Suprapubic skin (tissue), 4 donors: ENCODE measurements around the gene CUEDC2. TPM values are rescaled to one million over a fixed set of nuclear protein-coding genes. Genes with fewer than 3 reads are reported as not detected.

Experiments used
- DNase-seq, 2 donors: peaks; one replicate each; pipeline ENCODE4 v3.0.0-alpha.2; 2019; ENCODE audit warnings: low spot score in 2 of 2
- H3K27ac ChIP-seq: fragments of 200-600 bp; sonication (generic); one replicate; pipeline ENCODE4 v1.5.1; 2019
- H3K27me3 ChIP-seq: fragments of 200-600 bp; sonication (generic); one replicate; pipeline ENCODE4 v1.5.1; 2019
- H3K36me3 ChIP-seq: fragments of 200-600 bp; sonication (generic); one replicate; pipeline ENCODE4 v1.5.1; 2019
- H3K4me1 ChIP-seq: fragments of 200-600 bp; sonication (generic); one replicate; pipeline ENCODE4 v1.5.1; 2019
- H3K4me3 ChIP-seq: fragments of 200-600 bp; sonication (generic); one replicate; pipeline ENCODE4 v1.5.1; 2019; ENCODE audit warnings: mild to moderate bottlenecking
- H3K9me3 ChIP-seq: fragments of 200-600 bp; sonication (generic); one replicate; pipeline ENCODE4 v1.5.1; 2019
- EP300 ChIP-seq: sonication (generic); formaldehyde crosslinking; IDR thresholded peaks from one replicate; pipeline ENCODE4 v1.6.1; 2017; ENCODE audit warnings: antibody characterized with exemption
- POLR2A ChIP-seq, 2 donors: fragments of 450-650 bp; IDR thresholded peaks; one replicate each; pipeline ENCODE4 v1.6.1; 2017; ENCODE audit warnings: antibody characterized with exemption in 2 of 2, mild to moderate bottlenecking in 2 of 2, moderate library complexity in 2 of 2
- POLR2AphosphoS5 ChIP-seq, 3 donors: sonication (generic); formaldehyde crosslinking; IDR thresholded peaks; one replicate each; pipeline ENCODE4 v1.6.1; 2017; ENCODE audit warnings: antibody characterized with exemption in 3 of 3
- WGBS: methylation state at CpG from one replicate; pipeline ENCODE4 v1.1.5; 2018; 5-methylcytosine and 5-hydroxymethylcytosine counted together
- total RNA-seq, 4 donors: library from RNA; depleted of rRNA; stranded (reverse); fragments of >200 nt; gene quantifications; one replicate each; pipeline ENCODE4 v1.1.0, GENCODE V29; 2016
- TF ChIP-seq, protein P1 (sequence below), 2 donors: fragments of 200-600 bp in 1 of 2; fragments of 450-650 bp in 1 of 2; sonication (generic) in 1 of 2; IDR thresholded peaks; one replicate each; pipeline ENCODE4 v1.5.1; 2016 to 2019; ENCODE audit warnings: antibody characterized with exemption in 2 of 2, mild to moderate bottlenecking in 1 of 2, moderate library complexity in 1 of 2

Gene CUEDC2
- total RNA-seq, 4 donors from 2014 or later, result 25.0 to 61.2 (median 40.2) TPM

DNA sequence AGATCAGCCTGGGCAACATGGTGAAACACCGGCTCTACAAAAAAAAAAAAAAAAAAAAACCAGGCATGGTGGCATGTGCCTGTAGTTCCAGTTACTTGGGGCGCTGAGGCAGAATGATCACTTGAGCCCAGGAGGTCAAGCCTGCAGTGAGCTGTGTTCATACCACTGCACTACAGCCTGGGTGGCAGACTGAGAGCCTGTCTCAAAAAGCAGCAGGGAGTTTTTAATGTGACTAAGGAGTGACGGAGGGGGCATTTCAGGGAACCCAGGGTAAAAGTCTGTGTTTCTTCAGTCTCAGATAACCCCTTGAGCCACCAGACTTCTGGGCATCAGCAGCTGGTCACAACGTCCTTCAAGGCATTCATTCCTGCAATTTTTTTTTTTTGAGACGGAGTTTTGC is 21.1 kb upstream of the CUEDC2 start:
- 90% methylated on average over 5 of the region's 5 CpGs for WGBS
- H3K27me3 ChIP-seq, result no peaks in the 10 kb centered on the region
- TF ChIP-seq POLR2A (IDR thresholded peaks at IDR 0.05), result no peak
- no peak for TF ChIP-seq POLR2AphosphoS5 (IDR thresholded peaks at IDR 0.05)
- no peak for TF ChIP-seq EP300
- TF ChIP-seq, protein P1, sequence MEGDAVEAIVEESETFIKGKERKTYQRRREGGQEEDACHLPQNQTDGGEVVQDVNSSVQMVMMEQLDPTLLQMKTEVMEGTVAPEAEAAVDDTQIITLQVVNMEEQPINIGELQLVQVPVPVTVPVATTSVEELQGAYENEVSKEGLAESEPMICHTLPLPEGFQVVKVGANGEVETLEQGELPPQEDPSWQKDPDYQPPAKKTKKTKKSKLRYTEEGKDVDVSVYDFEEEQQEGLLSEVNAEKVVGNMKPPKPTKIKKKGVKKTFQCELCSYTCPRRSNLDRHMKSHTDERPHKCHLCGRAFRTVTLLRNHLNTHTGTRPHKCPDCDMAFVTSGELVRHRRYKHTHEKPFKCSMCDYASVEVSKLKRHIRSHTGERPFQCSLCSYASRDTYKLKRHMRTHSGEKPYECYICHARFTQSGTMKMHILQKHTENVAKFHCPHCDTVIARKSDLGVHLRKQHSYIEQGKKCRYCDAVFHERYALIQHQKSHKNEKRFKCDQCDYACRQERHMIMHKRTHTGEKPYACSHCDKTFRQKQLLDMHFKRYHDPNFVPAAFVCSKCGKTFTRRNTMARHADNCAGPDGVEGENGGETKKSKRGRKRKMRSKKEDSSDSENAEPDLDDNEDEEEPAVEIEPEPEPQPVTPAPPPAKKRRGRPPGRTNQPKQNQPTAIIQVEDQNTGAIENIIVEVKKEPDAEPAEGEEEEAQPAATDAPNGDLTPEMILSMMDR (IDR thresholded peaks at IDR 0.05), result no peak
- no peaks in the 10 kb centered on the region for H3K9me3 ChIP-seq
- no peak overlapping the region for H3K27ac ChIP-seq
- H3K4me1 ChIP-seq, result peaks cover 21% of the 10 kb centered on the region
- no peak for DNase-seq
- no peak overlapping the region for H3K4me3 ChIP-seq
- H3K36me3 ChIP-seq, result no peaks in the 10 kb centered on the region

DNA sequence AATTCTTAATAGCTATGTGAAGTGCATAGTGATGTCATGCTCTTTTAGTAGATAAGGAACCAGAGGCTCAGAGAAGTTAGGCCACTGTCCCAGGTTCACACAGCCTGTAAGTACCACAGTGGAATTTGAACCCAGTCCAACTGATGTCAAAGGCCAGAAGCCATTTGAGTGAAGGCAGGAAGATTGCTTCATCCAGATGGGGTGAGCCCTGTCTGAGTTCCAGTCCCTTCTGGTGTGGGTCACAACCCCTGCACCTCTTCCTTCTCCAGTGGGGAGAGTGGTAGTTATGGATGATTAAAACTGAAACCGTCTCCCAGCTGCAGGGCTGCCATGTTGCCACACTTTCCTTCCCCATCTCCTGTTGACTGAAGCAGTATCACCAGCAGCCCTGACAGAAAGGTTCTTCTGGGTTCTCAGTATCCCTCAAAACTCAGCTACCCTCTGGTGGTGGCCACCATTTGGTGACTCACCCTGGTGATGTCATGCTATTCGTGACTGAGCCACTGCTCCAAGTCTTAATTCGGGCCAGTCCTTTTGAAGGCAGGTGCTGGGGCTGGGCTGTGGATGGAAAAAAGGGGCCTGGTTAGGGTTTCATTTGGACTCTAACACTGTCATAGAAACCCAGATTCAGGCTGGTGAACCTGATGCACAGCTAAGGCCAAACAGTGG is 20.4 kb upstream of the CUEDC2 start:
- Histone ChIP-seq H3K27me3 (no peaks in the 10 kb centered on the region), H3K9me3 (no peaks in the 10 kb centered on the region), H3K27ac (no peak overlapping the region), H3K4me1 (peaks cover 21% of the 10 kb centered on the region), H3K4me3 (no peak overlapping the region), H3K36me3 (no peaks in the 10 kb centered on the region)
- DNase-seq, result no peak
- TF ChIP-seq POLR2AphosphoS5 (IDR thresholded peaks at IDR 0.05) (no peak), POLR2A (IDR thresholded peaks at IDR 0.05) (no peak), EP300 (no peak)
- TF ChIP-seq, protein P1 (IDR thresholded peaks at IDR 0.05), result no peak
- WGBS, result 37% methylated on average over 3 of the region's 3 CpGs

GRCh38 chr10:102451105-102451969 is 19.0 kb upstream of the CUEDC2 start, which contains the start of gene C10orf95:
Gene C10orf95, minus strand, starts transcription at chr10:102451543. Its CDS starts 450 bp downstream, at chr10:102451093.
- Histone ChIP-seq H3K9me3 (no peaks in the 10 kb centered on the region), H3K4me3 (peak within 1 kb of the TSS; percentile 93), H3K4me1 (peaks cover 21% of the 10 kb centered on the region), H3K27ac (peak within 1 kb of the TSS; percentile 91), H3K27me3 (no peaks in the 10 kb centered on the region), H3K36me3 (no peaks in the 10 kb centered on the region)
- TF ChIP-seq POLR2AphosphoS5 (IDR thresholded peaks at IDR 0.05) (no peak), POLR2A (IDR thresholded peaks at IDR 0.05) (no peak), EP300 (no peak)
- TF ChIP-seq, protein P1 (IDR thresholded peaks at IDR 0.05), result no peak
- no peak for DNase-seq
- WGBS, result 14% methylated on average over 27 of the region's 28 CpGs

DNA sequence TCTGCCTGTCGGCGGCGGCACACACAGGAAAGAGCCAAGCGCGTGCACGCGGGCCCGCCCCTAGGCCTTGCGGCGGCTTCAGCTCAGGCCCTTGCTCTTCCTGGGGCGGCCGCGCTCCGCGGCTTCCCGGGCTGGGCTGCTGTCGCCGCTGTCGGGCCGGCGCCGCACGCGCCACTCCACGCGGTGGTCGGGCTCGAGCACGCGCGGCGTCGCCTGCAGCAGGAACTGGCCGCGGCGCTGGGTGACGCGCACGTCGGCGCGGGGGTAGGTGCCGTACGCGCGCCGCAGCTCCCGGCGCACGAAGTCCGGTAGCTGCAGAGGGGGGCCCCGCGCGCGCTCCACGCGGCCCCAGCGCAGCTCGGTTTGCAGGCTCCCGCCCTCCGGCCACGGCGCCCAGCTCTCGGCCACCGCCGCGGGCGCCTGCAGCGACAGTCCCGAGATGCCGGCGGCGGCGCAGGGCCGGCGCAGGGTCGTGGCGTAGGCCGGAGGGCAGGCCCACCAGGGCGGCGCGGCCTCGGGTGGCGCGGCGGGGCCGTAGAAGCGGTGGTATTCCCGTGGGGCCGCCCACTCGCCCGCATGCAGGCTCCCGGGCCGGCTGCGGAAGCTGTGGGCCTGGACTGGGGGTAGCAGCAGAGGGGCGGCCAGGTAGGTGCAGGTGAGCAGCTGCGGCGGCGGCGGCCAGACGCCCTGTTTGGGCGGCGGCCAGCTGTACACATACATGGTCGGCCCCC is 18.2 kb upstream of the CUEDC2 start:
- DNase-seq, result peak in 1 of 2 donors; percentile 84
- WGBS, result 2% methylated on average over 12 of the region's 104 CpGs
- Histone ChIP-seq H3K9me3 (no peaks in the 10 kb centered on the region), H3K36me3 (no peaks in the 10 kb centered on the region), H3K27ac (peak overlapping the region; percentile 91), H3K27me3 (no peaks in the 10 kb centered on the region), H3K4me1 (peaks cover 21% of the 10 kb centered on the region), H3K4me3 (peak overlapping the region; percentile 93)
- TF ChIP-seq POLR2AphosphoS5 (IDR thresholded peaks at IDR 0.05), result peak in 1 of 3 donors; percentile 30
- TF ChIP-seq, protein P1 (IDR thresholded peaks at IDR 0.05), result no peak
- peak; percentile 8 to 41 for TF ChIP-seq POLR2A (IDR thresholded peaks at IDR 0.05)
- no peak for TF ChIP-seq EP300
